Activated CD8-positive, alpha-beta memory T cell treated with anti-CD3 and anti-CD28 coated beads, Interleukin-2, amount 50 U/mL, for 4 hours (primary cell): ENCODE measurements around the gene PRR12.

ENCODE experiments used
- DNase-seq: peaks from one replicate; pipeline ENCODE4 v3.0.0-alpha.2; 2020

Gene PRR12

DNA sequence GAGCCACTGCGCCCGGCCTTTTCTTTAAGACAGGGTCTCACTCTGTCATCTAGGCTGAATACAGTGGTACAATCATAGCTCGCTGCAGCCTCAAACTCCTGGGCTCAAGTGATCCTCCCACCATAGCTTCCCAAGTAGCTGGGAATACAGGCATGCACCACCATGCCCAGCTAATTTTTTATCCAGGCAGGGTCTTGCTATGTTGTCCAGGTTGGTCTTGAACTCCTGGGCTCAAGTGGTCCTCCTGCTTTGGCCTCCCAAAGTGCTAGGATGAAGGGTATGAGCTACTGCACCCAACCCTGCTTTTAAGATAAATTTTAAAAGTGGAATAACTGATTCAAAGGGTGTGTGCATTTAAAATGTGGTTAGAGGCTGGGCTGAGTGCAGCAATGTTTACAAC is 24.7 kb upstream of the PRR12 start:
- no peak for DNase-seq

DNA sequence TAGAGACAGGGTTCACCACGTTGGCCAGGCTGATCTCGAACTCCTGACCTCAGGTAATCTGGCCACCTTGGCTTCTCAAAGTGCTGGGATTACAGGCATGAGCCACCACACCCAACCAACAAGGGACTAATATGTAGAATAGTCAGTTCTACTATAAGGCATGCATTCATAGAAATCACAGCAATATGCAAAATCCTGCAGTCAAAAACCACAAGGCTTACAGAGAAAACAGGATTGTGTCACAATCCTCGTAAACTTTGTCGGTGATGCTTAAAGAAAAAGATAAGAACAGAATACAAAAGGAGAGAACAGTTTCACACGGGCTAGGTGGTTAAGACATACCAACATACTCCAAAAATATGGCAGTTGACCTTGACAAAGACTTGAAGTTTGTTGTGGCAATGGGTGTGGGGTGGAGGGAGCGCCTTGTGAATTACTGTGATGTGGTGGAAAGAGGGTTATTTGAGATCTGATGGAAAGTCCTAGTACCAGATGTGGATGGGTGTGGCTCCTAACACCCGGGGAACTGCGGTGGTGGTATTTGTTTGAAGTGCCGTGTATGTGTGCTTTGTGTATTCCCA is 23.0 kb upstream of the PRR12 start:
- peak; percentile 51 for DNase-seq

DNA sequence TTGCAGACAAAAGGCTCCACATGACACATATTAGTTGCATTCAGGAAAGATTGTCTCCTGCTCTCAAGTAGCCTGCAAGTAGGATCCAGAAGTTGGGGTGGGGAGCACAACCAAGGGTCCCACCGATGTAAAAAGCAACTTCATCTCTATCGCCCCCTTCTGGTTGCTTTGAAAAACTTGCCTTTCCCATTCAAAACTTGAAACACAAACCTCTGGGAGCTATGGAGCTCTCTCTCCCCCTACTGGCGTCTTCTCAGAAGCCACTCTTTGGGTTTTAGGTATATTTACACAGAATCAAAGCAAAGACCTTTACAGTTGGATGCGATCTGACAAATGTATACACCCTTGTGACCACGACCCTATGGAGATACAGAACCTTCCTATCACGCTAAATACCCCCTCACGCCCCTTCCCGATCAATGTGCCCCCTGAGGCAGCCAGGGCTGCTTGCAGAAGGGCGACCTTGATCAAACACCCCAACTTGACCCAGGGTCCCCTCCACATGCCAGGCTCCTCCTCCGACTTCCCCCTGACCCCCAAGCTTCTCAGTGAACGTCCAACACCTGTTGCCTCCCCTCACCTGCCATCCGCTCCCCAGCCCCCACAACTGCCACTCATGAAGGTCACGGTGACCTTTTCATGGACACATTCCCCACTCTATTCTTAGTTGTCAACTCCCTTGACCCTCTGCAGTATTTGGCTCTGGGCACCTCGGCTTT is 20.7 kb upstream of the PRR12 start:
- peak; percentile 67 for DNase-seq

DNA sequence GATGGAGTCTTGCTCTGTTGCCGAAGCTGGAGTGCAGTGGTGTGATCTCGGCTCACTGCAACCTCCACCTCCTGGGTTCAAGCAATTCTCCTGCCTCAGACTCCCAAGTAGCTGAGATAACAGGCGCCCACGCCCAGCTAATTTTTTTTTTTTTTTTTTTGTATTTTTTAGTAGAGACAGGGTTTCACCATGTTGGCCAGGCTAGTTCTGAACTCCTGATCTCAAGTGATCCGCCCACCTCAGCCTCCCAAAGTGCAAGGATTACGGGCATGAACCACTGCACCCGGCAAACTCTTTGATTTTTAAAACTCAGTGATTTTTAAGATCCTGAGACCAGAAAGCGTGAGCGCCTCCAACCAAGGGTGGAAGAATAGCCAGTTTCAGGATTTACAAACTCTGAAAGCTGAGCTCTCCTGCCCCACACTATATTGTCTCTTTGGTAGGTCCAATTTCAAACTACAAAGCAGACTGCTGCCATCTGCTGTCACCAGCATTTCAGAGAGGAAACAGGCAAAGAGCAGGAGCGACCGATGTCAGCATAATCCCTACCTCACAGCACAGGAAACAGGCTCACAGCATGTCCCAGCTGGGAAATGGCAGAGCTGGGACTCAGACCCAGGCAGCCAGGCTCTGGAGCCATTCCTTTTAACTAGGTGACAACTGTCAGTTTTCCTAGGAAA is 19.8 kb upstream of the PRR12 start:
- no peak for DNase-seq

DNA sequence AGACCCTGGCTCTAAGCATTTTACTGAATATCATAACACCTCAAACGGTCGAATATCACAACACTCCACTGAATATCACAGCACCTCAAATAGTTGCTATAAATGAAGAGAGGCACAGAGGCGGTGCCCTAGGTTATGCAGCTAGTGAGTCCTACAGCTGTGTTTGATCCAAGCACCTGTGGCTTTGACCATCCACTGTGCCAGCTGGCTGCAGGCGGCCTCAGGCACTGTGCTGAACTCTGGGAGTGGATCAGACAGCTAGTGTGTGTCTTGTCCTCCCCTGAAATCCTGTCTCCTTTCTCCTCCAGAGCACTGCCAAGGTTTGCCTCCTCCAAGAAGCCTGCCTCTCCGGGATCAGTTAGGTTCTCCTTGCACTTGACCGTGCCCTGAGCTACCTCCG is 18.0 kb upstream of the PRR12 start:
- DNase-seq = no peak

DNA sequence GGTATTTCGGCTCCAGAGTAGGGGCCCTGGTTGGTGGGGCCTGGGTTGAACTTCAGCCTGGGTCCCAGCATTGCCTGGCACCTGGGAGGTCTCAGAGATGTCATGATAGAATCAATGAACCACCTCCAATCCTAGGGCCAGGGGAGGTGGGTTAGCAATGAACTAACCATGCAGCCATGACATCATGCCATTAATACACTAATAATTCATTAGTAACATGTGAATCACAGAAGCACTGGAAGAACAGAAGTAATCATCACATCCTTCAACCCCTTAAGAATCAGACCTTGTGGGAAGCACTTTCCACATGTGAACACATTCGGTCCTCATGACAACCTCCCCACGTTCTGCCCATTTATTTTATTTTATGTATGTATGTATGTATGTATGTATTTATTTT is 17.6 kb upstream of the PRR12 start:
- DNase-seq = no peak

DNA sequence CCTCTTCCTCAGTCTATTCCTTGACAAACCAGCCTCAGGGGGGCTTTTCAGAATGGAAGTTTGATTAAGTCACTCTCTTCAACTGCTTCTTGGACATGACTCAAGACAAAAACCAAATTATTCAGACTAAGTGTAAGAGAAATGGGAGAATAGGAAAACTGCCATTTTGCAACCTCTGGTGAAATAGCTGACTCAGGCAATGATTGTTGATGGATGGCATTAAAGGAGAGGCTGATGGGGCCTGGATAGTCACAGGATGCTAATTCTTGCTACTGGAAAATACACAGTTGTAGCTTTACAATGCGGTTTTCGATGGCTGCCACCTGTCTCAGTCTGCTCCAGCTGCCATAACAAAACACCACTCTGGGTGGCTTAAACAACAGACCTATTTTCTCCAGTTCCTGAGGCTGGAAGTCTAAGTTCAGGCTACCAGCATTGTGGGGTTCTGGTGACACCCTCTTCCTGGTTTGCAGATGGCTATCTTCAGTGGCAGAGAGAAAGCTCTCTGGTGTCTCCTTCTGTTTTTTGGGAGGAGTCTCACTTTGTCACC is 16.7 kb upstream of the PRR12 start:
- no peak for DNase-seq

DNA sequence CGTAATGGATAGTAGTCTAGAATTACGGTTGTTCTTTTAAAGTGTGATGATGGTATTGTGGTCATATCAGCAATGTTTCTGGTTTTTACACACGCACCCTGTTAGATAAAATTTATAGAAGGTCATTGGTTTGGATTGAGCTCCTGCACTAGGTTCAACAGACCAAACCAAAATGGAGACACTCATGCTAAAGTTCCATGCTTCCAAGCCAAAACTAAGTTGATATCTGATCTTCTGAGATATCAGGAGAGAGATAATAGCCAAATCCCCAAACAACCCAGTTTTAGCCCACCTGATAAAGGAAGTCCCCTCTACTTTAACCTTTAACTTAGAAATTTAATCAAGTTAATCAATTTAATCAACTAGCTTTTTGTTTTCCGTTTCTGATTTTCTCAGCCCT is 11.8 kb upstream of the PRR12 start:
- DNase-seq = no peak

DNA sequence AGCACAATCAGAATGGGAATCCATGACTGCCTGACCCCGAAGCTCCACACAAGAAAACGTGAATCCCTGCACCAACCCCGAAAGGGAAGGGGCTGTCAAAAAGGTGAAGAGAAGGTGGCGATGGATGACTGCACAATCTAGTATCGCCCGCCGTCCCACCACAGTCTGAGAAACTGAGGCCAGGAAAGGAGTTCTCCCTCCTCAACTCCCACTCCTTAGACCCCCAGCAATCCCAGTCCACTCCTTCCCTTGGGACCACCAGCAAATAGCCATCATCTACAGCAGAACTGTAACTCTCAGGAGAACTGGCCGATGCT is 11.1 kb upstream of the PRR12 start:
- no peak for DNase-seq

DNA sequence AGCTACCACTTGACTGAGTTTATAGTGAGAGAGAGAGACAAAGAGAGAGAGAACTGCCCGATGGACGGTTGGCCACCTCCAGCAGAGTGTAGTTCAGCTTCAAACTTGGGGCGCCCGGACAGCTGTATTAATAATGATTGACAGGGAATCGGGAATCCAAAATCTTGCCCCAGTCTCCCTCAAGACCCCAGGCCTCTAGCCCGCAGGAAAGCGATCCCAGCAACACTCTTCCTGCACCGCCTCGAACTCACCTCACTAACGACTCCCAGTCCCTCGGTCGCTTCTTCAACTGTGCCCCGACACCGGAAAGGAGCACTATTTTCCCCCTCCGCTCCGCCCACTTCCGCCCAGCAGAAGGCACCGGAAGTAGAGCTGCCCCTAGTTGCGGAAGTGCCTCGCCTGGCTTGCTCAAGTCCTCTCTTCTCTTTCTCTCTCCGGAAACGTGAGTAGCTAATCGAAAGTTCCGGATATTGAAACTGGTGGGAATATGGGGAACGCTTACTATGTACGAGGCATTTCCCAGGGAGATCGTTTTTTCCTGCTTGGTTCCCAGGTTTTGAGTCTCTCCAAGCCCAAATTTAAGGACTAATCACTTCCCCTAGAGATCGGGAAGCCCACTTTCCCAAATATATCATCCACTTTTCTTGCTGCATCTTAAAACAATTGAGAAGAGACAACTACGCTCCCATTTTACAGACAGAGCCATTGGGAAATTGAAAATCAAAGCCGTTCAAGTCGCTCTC is 10.5 kb upstream of the PRR12 start, which contains the start of gene NOSIP:
NOSIP (minus strand) TSS at position 293 of the 743 bp plus-strand sequence. CDS start 19,865 bp downstream, outside the sequence.
- DNase-seq = peak; percentile 96

DNA sequence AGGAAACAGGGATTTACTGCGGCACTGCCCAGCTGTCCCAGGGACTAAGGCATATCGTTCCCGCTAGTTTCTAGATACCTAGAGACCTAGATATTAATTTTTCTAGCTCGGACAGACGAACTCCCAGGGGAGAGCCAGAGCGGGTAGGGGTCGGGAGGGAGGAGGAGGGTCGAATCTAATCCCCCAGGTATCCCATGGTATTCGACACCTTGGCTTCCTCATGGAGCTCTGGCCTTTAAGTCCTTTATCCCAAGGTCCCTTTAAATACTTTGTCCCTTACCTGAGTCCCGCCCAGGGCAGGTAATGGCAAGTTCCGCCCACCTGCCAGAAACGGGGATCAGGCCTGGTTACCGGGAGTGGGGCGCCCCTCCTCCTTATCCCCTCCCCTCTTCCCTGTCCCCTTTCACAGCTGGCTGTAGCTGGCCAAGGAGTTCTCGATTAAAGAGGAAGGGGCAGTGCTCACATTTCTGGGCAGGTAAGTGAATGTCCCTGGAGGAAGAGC is 9.9 kb upstream of the PRR12 start, which contains the start of gene PRRG2:
PRRG2 (plus strand) TSS at position 310 of the 502 bp plus-strand sequence. CDS start 1,904 bp downstream, outside the sequence.
- DNase-seq = no peak

DNA sequence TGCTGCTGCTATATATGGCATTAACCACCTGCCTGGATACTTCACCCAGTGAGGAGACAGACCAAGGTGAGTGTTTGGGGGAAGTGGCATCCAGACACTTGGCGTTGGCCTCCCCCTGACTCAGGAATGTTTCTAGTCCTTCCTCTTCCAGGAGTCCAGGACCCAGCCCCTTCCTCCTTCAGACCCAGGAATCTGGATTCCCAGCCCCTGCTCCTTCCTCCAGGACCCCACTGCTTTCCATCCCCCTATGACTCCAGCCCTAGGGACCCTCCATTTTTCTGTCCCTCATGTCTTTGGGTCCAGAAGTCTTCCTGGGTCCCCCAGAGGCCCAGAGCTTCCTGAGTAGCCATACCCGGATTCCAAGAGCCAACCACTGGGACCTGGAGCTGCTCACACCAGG is 7.7 kb upstream of the PRR12 start:
- DNase-seq = no peak

DNA sequence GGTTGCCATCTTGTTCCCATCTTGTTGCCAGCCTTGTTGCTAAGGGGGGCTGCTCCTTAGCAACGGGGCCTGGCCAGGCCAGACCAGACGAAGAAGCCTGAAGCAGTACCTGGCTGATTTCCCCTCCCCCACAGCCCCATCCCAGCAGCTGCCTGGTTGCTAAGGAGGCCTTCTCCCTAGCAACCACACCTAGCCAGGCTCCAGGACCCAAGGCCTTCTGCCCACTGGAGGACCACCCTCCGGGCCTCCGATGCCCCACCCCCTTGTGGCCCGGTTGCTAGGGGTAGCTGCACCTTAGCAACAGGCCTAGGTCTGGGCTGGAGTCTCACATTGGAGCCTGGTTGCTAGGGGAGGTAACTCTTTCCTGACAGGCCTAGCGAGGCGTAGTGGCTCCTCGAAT is 6.0 kb upstream of the PRR12 start:
- no peak for DNase-seq

DNA sequence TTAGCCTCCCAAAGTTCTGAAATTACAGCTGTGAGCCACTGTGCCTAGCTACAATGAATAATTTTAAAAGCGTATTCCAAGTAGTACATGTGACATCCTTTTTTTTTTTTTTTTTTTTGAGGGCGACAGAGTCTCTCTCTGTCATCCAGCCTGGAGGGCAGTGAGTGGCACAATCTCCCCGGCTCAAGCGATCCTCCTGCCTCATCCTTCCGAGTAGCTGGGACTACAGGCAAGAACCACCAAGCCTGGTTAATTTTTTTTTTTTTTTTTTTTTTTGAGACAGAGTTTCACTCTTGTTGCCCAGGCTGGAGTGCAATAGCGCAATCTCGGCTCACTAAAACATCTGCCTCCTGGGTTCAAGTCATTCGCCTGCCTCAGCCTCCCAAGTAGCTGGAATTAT is 3.8 kb upstream of the PRR12 start:
- DNase-seq = no peak

DNA sequence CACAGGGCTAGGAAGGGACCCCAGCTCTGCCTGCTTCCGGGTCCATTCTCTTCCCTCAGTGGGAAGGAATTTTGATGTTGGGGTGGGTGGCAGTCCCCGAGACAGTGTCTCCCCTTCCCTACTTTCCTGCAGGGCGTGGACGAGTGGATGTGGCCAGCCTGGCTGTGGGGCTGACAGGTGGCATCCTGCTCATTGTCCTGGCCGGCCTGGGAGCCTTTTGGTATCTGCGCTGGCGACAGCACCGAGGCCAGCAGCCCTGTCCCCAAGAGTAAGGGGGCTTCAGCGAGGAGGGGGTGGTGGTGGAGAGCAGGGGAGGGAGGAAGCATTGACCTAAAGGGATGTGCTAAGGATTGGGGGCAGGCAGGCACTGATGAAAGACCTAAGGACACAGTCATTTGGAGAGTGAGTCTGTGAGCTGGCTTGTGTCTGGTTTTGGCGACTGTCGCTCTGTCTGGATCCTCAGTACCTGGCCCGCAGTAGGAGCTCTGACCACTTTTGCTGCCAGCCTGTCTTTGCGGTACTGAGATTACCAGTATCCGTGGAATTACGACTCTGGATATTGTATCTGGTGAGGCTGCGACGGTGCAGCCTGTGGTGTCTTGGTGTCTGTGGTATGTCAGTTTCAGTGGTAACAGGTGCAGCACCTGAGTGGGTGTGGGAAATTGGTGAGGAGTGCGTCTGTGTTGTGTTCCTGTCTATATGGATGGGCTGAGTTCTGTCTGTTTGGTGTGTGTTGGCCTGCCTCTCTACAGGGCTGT is 2.4 kb upstream of the PRR12 start:
- DNase-seq = no peak

DNA sequence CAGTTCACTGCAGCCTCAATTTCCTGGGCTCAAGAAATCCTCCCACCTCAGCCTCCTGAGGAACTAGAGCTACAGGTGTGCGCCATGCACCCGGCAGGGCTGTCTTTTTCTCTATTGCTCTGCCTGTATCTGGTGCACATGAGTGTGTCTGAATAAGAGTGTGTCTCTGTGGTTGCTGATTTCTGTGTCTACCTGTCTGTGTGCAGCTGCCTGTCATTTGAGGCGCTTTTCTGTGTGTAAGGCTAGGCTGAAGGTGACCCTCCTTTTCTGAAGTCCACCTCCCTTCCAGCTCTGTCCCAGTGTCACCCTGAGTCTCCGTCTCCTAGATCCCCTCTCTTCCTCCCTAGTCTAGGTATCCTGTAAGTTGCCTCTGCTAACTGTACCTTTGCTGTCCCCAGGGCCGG is 1.5 kb upstream of the PRR12 start:
- DNase-seq = no peak

DNA sequence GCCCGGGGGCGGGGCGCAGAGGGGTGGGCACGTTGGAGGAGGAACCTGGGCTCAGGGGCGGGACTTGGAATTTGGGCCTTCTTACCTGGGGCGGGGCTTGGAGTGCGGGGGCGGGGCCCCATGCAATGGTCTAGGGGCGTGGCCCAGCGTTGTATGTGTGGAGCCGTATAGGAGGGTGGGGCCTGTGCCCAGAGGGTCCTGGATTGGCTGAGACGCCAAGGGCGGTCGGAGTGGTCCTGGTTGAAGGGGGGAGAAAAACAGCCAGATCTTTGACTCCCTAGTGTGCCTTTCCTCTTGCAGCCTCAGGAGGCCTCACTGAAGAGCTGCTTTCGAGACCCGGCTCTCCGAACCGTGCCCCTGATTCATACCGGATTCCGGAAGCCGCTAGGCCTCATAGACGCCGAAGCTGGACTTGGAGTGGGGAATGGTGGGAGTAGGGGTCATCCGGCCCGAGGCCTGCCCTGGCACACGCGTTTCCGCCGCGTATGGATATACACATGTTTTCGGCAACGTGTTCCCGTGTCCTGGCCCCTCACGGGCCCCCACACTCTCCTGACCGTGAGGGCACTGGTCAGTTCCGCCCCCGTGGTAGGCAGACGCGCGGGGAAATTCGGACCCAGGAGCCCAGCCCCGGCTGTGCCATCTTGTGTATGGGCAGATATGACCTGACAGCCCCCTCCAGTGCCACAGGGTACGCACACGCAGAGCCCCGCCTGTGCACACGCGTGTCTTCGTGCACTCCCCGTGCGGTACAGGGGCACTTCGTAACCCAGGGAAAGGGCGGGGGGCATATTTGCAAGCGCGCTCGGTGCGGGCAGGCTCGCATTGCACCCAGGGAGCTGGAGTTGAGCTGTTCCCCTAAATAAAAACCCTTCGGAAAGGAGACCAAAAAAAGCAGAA is 661 bp upstream of the PRR12 start:
- DNase-seq = peak; percentile 93

DNA sequence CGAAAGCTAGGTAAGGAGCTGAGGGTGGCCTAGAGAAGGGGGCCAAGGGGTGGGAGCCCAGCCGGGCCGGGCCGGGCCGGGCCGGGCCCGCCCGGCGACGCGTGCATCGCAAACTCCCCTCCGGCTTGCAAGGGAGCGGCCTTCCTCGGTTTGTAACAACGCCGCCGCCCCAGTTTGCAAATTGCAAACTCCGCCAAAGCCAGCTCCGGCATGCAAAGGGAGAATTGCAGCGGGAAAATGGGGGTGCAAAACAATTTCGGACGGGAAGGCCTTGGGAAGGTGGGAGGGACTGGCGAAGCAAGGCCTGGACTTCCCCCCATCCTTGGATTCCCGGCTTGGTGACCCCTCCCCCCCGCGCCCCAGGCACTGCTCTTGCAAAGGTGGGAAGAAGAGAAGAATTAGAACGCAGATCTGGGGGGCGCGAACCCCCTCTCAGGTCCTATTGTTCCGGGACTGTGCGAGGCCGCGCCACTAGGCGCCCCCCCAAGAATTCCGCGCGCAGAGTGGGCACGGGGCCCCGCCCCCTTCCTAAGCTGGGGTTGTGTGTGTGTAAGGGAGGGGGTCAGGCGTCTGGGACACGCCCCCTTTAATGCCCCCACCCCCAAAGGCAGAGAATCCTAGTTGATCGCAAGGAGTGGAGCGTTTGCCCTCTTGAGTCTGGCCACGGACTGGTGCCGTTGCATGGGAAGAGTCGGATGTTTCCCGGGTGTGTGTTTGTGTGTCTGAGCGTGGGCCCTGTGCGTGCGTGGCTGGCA is 926 bp downstream of the PRR12 start:
- peak; percentile 53 for DNase-seq

DNA sequence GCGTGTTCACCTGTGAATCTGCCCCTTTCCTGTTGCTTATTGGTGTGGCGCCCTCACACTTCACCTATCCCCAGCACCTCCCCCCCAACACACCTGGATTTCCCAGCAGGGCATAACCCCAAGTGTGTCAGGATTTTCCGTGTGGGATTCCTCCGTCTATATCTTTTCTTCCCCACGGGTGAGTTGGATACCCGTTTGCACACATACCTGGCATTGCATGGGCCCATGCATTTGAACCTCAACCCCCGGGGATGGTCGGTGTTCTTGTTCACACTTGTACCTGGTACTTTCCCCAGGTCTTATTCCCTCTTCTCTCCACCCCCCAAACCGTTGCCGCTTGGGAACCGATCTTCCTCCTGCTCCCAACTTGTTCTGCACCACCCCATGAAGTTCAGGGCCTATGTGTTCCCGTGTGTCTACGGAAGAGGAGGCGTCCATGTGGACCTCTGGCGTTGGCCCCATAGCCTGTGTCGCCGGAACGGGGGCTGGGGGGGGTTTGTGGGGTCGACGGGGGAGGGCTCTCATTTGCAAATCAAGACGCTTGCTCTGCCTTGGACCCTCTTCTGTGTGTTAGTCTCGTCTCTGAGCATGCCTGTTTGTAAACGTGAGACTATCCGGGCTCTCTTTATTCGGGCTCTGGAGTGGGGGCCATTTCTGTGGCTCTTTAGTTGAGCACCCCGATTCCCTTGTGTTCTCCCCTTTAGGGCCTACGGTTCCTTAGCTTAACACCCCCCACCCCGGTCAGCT is 1.7 kb downstream of the PRR12 start:
- DNase-seq = no peak
